GM19438 (cell line): Measurements from ENCODE around the gene SECISBP2.
"Not testable (repeated sequence)": the region's sequence is repeated elsewhere in the genome, so short reads cannot be mapped to it uniquely, and the experiment has no call there.

Source experiments
- ATAC-seq: cut with Tn5 transposase; IDR thresholded peaks from one replicate; pipeline ENCODE4 v1.9.1; 2021; ENCODE audit warnings: low read depth; ENCODE audit not compliant: unreplicated experiment

Gene SECISBP2, protein sequence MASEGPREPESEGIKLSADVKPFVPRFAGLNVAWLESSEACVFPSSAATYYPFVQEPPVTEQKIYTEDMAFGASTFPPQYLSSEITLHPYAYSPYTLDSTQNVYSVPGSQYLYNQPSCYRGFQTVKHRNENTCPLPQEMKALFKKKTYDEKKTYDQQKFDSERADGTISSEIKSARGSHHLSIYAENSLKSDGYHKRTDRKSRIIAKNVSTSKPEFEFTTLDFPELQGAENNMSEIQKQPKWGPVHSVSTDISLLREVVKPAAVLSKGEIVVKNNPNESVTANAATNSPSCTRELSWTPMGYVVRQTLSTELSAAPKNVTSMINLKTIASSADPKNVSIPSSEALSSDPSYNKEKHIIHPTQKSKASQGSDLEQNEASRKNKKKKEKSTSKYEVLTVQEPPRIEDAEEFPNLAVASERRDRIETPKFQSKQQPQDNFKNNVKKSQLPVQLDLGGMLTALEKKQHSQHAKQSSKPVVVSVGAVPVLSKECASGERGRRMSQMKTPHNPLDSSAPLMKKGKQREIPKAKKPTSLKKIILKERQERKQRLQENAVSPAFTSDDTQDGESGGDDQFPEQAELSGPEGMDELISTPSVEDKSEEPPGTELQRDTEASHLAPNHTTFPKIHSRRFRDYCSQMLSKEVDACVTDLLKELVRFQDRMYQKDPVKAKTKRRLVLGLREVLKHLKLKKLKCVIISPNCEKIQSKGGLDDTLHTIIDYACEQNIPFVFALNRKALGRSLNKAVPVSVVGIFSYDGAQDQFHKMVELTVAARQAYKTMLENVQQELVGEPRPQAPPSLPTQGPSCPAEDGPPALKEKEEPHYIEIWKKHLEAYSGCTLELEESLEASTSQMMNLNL

GRCh38 chr9:89318123-89319014, at the start of gene SECISBP2:
Gene SECISBP2 (plus strand): TSS chr9:89318500. CDS start chr9:89318577, 77 bp downstream.
- ATAC-seq = peak; percentile 90

DNA sequence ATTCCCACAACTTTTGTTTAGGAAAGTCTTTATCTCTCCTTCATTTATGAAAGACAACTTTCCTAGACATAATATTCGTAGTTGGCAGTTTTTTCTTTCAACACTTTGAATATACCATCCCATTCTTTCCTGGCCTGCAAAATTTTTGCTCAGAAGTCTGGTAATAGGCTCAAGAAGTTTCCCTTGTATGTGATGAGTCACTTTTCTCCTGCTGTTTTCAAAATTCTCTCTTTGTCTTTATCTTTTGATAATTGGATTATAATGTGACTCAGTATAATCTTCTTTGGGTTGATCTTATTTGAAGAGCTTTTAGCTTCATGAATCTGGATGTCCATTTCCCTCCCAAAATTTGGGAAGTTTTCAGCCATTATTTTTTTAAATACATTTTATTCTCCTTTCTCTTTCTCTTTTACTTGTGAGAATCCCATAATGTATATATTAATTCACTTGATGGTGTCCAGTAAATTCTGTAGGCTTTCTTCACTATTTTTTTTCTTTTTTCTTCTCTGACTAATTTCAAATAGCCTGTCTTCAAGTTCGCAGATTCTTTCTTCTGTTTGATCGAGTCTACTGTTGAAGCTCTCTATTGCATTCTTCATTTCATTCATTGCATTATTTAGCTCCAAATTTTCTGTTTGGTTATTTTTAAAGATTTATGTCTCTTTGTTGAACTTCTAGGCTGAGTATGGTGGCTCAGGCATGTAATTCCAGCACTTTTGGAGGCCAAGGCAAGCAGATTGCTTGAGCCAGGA, 44.6 kb upstream of the SECISBP2 start:
- ATAC-seq = no peak

GRCh38 chr9:89274838-89275237, 43.5 kb upstream of the SECISBP2 start:
- ATAC-seq = no peak

GRCh38 chr9:89276040-89276439, 42.3 kb upstream of the SECISBP2 start:
- not testable (repeated sequence) for ATAC-seq

DNA sequence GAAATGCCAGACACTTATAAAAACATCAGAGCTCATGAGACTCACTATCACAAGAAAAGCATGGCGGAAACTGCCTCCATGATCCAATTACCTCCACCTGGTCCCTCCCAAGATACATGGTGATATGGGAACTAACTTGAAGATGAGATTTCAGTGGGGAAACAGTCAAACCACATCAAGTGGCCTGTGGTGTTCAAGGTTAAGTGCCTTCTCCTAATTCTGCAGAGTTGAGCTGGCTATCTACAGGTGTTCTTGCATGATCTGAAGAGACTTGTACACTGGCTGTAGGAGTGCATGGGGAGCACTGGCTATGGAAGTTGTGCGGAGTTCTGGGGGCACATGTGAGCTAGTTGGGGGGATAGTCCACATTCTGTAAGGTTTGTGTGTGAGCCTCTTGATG, 41.3 kb upstream of the SECISBP2 start:
- no peak for ATAC-seq

DNA sequence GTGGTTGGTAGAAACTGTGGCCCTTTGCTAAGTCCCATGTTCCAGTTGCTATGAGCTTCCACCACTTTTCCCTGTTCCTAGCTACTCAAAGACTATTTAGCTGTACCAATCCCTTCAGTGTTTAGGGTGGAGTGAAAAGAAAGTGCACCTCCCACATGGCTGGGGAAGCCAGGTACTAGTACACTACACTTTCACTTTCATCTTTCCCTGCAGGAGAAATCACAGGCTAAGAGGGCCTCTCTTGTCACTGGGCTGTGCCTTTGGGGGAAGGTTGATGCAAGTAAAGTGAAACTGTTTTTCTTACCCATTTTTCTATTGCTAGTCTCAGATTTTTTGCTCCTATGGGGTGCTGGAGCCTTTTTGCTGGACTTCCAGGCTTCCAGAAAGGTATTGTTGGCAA, 40.8 kb upstream of the SECISBP2 start:
- ATAC-seq = no peak

DNA sequence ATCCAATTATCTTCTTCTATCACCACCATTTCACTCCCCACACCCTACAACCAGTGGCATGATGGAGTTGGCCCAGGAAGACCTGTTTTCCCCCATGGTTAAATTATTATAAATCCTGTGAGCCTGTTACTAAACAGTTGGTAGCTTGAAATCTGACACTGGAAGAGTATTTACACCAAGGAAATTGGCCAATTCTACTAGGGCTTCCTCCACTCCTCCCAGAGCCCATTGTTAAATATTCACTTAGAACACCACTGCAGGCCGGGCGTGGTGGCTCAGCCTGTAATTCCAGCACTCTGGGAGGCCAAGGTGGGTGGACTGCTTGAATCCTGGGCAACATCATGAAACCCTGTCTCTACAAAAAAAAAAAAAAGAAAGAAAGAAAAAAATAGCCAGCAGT, 39.7 kb upstream of the SECISBP2 start:
- no peak for ATAC-seq

GRCh38 chr9:89278997-89279739, 39.1 kb upstream of the SECISBP2 start:
- ATAC-seq = no peak

GRCh38 chr9:89281106-89281505, 37.2 kb upstream of the SECISBP2 start:
- no peak for ATAC-seq

DNA sequence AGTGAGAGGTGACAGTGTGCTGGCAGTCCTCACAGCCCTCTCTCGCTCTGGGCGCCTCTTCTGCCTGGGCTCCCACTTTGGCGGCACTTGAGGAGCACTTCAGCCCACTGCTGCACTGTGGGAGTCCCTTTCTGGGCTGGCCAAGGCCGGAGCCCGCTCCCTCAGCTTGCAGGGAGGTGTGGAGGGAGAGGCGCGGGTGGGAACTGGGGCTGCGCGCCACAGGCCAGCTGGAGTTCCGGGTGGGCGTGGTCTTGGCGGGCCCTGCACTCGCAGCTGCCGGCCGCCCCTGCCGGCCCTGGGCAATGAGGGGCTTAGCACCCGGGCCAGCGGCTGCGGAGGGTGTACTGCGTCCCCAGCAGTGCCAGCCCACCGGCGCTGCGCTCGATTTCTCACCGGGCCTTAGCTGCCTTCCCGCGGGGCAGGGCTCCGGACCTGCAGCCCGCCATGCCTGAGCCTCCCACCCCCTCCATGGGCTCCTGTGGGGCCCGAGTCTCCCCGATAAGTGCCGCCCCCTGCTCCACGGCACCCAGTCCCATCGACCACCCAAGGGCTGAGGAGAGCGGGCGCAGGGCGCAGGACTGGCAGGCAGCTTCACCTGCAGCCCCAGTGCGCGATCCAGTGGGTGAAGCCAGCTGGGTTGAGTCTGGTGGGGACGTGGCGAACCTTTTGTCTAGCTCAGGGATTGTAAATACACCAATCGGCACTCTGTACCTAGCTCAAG, 35.9 kb upstream of the SECISBP2 start:
- ATAC-seq = not testable (repeated sequence)

DNA sequence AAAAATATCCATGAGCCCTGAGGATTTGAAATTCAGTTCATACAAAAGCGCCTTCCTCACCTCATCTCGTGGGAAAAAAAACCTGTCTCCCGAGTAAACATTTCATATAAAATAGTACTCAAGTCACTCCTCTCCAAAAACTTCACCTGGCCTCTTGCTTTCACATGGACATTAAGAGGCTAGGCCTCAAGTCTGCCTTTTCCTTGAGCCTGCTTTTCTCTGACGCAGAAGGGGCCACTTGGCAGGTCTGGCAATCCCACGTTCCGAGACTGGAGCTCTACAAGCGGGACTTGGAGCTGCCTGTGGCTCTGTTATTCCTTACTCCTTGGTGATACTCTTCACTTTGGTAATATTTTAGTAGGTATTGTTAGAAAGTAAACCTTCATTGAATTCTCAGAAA, 34.2 kb upstream of the SECISBP2 start:
- ATAC-seq = no peak

GRCh38 chr9:89291741-89292140, 26.6 kb upstream of the SECISBP2 start:
- ATAC-seq = no peak

GRCh38 chr9:89293014-89293413, 25.3 kb upstream of the SECISBP2 start:
- ATAC-seq = no peak

GRCh38 chr9:89295400-89295799, 22.9 kb upstream of the SECISBP2 start:
- ATAC-seq = no peak

GRCh38 chr9:89301996-89302395, 16.3 kb upstream of the SECISBP2 start:
- ATAC-seq = not testable (repeated sequence)

DNA sequence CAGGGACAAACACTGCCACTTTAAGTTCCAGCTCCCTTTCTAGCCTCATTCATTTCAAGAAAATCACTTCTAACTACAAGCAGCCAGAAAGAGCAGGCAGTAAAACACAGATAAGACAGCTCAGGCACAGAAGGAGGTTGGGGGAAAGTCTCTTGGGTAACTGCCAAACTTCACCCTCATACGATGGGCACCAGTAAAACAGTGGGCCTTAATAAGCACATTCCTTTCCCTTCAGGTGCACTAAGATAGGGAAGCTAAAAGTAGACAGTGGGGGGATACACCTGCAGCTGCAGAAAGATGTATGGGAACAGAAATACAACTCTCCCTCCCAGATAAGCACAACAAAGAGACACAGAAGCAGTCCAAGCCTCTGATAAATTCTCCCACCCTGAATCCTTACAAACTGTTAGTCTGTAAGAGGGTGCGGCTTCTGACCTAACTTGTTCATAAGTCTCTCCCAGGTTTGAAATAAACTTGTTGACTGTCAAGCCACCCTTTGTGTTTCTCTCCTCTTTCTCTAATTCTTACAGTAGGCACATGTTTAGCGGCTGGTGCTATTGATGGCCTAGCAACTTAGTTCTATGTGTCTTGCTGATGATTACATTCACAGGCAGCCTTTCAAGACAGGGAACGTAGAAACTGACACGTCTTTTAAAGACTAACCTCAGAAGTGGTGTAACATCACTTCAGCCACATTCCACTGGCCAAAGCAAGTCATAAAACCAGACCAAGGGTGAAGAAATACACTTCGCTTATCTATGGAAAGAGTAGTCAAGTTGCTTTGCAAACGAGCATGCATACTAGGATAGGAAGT, 14.1 kb upstream of the SECISBP2 start:
- ATAC-seq = no peak

DNA sequence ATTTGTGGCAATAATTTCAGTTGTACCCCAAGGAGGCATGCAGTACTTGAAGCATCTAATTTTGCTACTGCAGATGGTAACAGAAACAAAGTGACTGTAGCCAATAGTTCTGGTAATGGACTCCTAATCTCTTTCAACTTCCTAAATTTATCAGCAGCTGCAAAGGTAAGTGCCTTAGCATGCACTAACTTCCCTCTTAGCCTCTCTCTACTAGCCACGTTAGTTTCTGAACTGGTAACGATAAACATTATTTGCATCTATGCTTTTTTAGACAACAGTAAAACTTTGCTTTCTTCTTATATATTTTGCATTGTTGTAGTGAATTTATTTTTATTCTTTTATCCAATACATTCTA, 13.5 kb upstream of the SECISBP2 start:
- ATAC-seq = peak; percentile 71

DNA sequence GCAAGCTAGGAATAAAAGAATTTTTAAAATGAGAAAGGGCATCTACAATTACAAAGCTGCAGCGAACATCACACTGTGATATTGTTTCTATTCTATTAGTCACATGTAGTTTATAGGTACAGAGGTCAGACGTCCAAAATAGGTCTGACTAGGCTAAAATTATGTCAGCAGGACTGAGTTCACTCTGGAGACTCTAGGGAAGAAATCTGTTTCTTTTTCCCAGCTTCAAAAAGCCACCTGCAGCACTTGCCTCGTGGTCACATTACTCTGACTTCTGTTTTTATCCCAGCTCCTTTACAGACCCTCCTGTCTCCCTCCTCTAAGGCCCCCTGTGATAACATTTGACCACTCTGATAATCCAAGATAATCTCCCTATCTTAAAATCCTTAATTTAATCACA, 12.4 kb upstream of the SECISBP2 start:
- no peak for ATAC-seq
